ENCODE results near the gene IGFBP6.
"Not testable (repeated sequence)": the region's sequence is repeated elsewhere in the genome, so short reads cannot be mapped to it uniquely, and the experiment has no call there.

The IGFBP6 gene

GRCh38 chr12:53071591-53072551, 25.6 kb upstream of the IGFBP6 start:
- peak; percentile 54 for DNase-seq

GRCh38 chr12:53073881-53074280, 23.6 kb upstream of the IGFBP6 start:
- DNase-seq, result no peak

- no peak for DNase-seq
Observed at GRCh38 chr12:53074283-53074998, 23.0 kb upstream of the IGFBP6 start.

- no peak for DNase-seq
Observed at GRCh38 chr12:53074999-53075370, 22.5 kb upstream of the IGFBP6 start.

- no peak for DNase-seq
Observed at GRCh38 chr12:53076461-53076860, 21.0 kb upstream of the IGFBP6 start.

- DNase-seq, result no peak
Observed at GRCh38 chr12:53077030-53077429, 20.4 kb upstream of the IGFBP6 start.

GRCh38 chr12:53078425-53079225, 18.8 kb upstream of the IGFBP6 start:
- DNase-seq, result peak; percentile 65

GRCh38 chr12:53079226-53080117, 18.0 kb upstream of the IGFBP6 start, which contains the start of gene SPRYD3:
TSS of gene SPRYD3 (minus strand) at chr12:53079390. CDS start at chr12:53079333, 57 bp downstream.
- DNase-seq, result peak; percentile 69

GRCh38 chr12:53082637-53083175, 14.8 kb upstream of the IGFBP6 start:
- DNase-seq, result no peak

- DNase-seq, result no peak
Observed at GRCh38 chr12:53086361-53086760, 11.1 kb upstream of the IGFBP6 start.

- no peak for DNase-seq
Observed at GRCh38 chr12:53090105-53090504, 7.4 kb upstream of the IGFBP6 start.

GRCh38 chr12:53090554-53090953, 6.9 kb upstream of the IGFBP6 start:
- no peak for DNase-seq

GRCh38 chr12:53091756-53092155, 5.7 kb upstream of the IGFBP6 start:
- no peak for DNase-seq

- no peak for DNase-seq
Observed at GRCh38 chr12:53093777-53094393, 3.6 kb upstream of the IGFBP6 start.

- no peak for DNase-seq
Observed at GRCh38 chr12:53094394-53094787, 3.1 kb upstream of the IGFBP6 start.

- DNase-seq, result not testable (repeated sequence)
Observed at GRCh38 chr12:53094796-53095595, 2.5 kb upstream of the IGFBP6 start.

GRCh38 chr12:53095596-53095895, 1.9 kb upstream of the IGFBP6 start:
- not testable (repeated sequence) for DNase-seq

- no peak for DNase-seq
Observed at GRCh38 chr12:53096089-53096741, 1.3 kb upstream of the IGFBP6 start.

GRCh38 chr12:53096759-53097158, 708 bp upstream of the IGFBP6 start:
- no peak for DNase-seq

GRCh38 chr12:53097207-53097563, 282 bp upstream of the IGFBP6 start:
- no peak for DNase-seq

Measured in DMS79 treated with DMSO at 0.1 percent for 48 hours (cell line).